Progenitor cell of endocrine pancreas (in vitro differentiated cells): ENCODE results near the gene GNAI1. TPM values are rescaled to one million over a fixed set of nuclear protein-coding genes. Genes with fewer than 3 reads are reported as not detected.
A peak's percentile ranks its signal among the peaks of the same experiment; 100 is the strongest.

Source experiments
- DNase-seq: peaks from one replicate; pipeline ENCODE4 v3.0.0; 2021; ENCODE audit warnings: low spot score; ENCODE audit not compliant: unreplicated experiment
- H3K27ac Mint-ChIP-seq: 2 replicates; pipeline ENCODE4 v1.8.0; 2021; ENCODE audit warnings: mild to moderate bottlenecking, moderate library complexity, mixed read lengths
- H3K27me3 Mint-ChIP-seq: 2 replicates; pipeline ENCODE4 v1.8.0; 2021; ENCODE audit warnings: mixed read lengths
- H3K36me3 Mint-ChIP-seq: 2 replicates; pipeline ENCODE4 v1.8.0; 2022; ENCODE audit warnings: mixed read lengths; ENCODE audit not compliant: insufficient read depth
- H3K4me1 Mint-ChIP-seq: 2 replicates; pipeline ENCODE4 v1.8.0; 2021; ENCODE audit warnings: low read depth, mixed read lengths
- H3K4me3 Mint-ChIP-seq: 2 replicates; pipeline ENCODE4 v1.8.0; 2021; ENCODE audit warnings: low read depth, mild to moderate bottlenecking, moderate library complexity, mixed read lengths
- H3K9me3 Mint-ChIP-seq: 2 replicates; pipeline ENCODE4 v1.8.0; 2021; ENCODE audit warnings: low read depth, mixed read lengths
- CTCF ChIP-seq: fragments of 200-600 bp; sonication (generic); IDR thresholded peaks from one replicate; pipeline ENCODE4 v1.5.0; 2021; ENCODE audit warnings: antibody characterized with exemption, mild to moderate bottlenecking; ENCODE audit not compliant: unreplicated experiment
- total RNA-seq: library from RNA; stranded (reverse); gene quantifications from 2 replicates; pipeline ENCODE4 v1.2.1, GENCODE V29; 2021

Gene GNAI1
- total RNA-seq, 1 donor from 2014 or later = 50.8 TPM

- no peak for TF ChIP-seq CTCF
- Mint-ChIP-seq H3K4me3 (no peak overlapping the region), H3K27me3 (no peaks in the 10 kb centered on the region)
These were observed 92.0 kb downstream of the GNAI1 start for GRCh38 chr7:80226629-80227028.

GRCh38 chr7:80230327-80230726 lies 95.7 kb downstream of the GNAI1 start:
- Mint-ChIP-seq H3K4me1 (peaks cover 29% of the 10 kb centered on the region), H3K9me3 (peaks cover 4% of the 10 kb centered on the region), H3K27me3 (no peaks in the 10 kb centered on the region), H3K36me3 (no peaks in the 10 kb centered on the region), H3K27ac (no peak overlapping the region), H3K4me3 (no peak overlapping the region)
- no peak for DNase-seq
- no peak for TF ChIP-seq CTCF

More at GRCh38 chr7:80226629-80227028, 92.0 kb downstream of the GNAI1 start:
- peaks cover 7% of the 10 kb centered on the region for H3K4me1 Mint-ChIP-seq
- no peaks in the 10 kb centered on the region for H3K36me3 Mint-ChIP-seq
- no peak for DNase-seq
- H3K27ac Mint-ChIP-seq = no peak overlapping the region
- H3K9me3 Mint-ChIP-seq = no peaks in the 10 kb centered on the region

- Mint-ChIP-seq H3K9me3 (peaks cover 4% of the 10 kb centered on the region), H3K27me3 (no peaks in the 10 kb centered on the region), H3K4me1 (peaks cover 32% of the 10 kb centered on the region), H3K27ac (no peak overlapping the region), H3K36me3 (no peaks in the 10 kb centered on the region), H3K4me3 (no peak overlapping the region)
- TF ChIP-seq CTCF = no peak
- no peak for DNase-seq
These were observed 97.1 kb downstream of the GNAI1 start for GRCh38 chr7:80231707-80232106.

- DNase-seq = no peak
- peak overlapping the region; percentile 51 for H3K27ac Mint-ChIP-seq
These were observed 98.5 kb downstream of the GNAI1 start for GRCh38 chr7:80232979-80233724.

GRCh38 chr7:80235334-80235733 lies 100.7 kb downstream of the GNAI1 start:
- TF ChIP-seq CTCF = no peak
- no peak for DNase-seq
- H3K4me1 Mint-ChIP-seq = peaks cover 25% of the 10 kb centered on the region
- no peaks in the 10 kb centered on the region for H3K27me3 Mint-ChIP-seq
- H3K36me3 Mint-ChIP-seq = no peaks in the 10 kb centered on the region
- H3K9me3 Mint-ChIP-seq = peaks cover 4% of the 10 kb centered on the region
- no peak overlapping the region for H3K27ac Mint-ChIP-seq
- no peak overlapping the region for H3K4me3 Mint-ChIP-seq

More at GRCh38 chr7:80232979-80233724, 98.5 kb downstream of the GNAI1 start:
- Mint-ChIP-seq H3K27me3 (no peaks in the 10 kb centered on the region), H3K36me3 (no peaks in the 10 kb centered on the region), H3K9me3 (peaks cover 4% of the 10 kb centered on the region), H3K4me1 (peaks cover 26% of the 10 kb centered on the region), H3K4me3 (no peak overlapping the region)
- no peak for TF ChIP-seq CTCF
